ENCODE results near the gene ATXN2L. TPM values are rescaled to one million over a fixed set of nuclear protein-coding genes. Genes with fewer than 3 reads are reported as not detected.

Gene ATXN2L
- total and polyA plus RNA-seq, 2 of the 13 experiments (the other 11 are each of a cell fraction or from before 2014, with no cell fraction given) = 40.8 to 55.1 TPM

- TF ChIP-seq ZBTB2 (CRISPR knock-in tag; IDR thresholded peaks at IDR 0.05; ENCODE audit: low read depth) (peak; percentile 99), FOXA3 (CRISPR knock-in tag; IDR thresholded peaks at IDR 0.05) (peak; percentile 78), ZNF280D (CRISPR knock-in tag; IDR thresholded peaks at IDR 0.05) (peak; percentile 92), NBN (conservative IDR thresholded peaks at IDR 0.05) (no peak), AKAP8 (CRISPR knock-in tag; IDR thresholded peaks at IDR 0.05) (peak; percentile 90; the same call in 1 of the 2 replicates), ARID5B (CRISPR knock-in tag; IDR thresholded peaks at IDR 0.05) (peak; percentile 36), ATF6 (CRISPR knock-in tag; conservative IDR thresholded peaks at IDR 0.05) (no peak), ZNF781 (CRISPR knock-in tag; IDR thresholded peaks at IDR 0.05; ENCODE audit: borderline replicate concordance, not compliant biosample characterization) (peak; percentile 92), DRAP1 (CRISPR knock-in tag; IDR thresholded peaks at IDR 0.05) (peak; percentile 97), FOXA1 (IDR thresholded peaks at IDR 0.05) (no peak), FOXA1 (CRISPR knock-in tag; IDR thresholded peaks at IDR 0.05) (no peak)
Measured at GRCh38 chr16:28846080-28846932, 23.5 kb downstream of the ATXN2L start, which contains the start of gene TUFM (continued).
